LoVo (cell line): ENCODE measurements around the gene IRF2.
A peak's percentile ranks its signal among the peaks of the same experiment; 100 is the strongest.

Experiments used
- DNase-seq: peaks from one replicate; pipeline ENCODE4 v3.0.0-alpha.2; 2016; ENCODE audit warnings: low spot score

The IRF2 gene

GRCh38 chr4:184450743-184451535 is 23.4 kb downstream of the IRF2 start:
- no peak for DNase-seq

GRCh38 chr4:184450045-184450444 is 24.3 kb downstream of the IRF2 start:
- DNase-seq, result no peak

- peak; percentile 38 for DNase-seq
These were observed 25.5 kb downstream of the IRF2 start for GRCh38 chr4:184448821-184449220.

- no peak for DNase-seq
These were observed 26.2 kb downstream of the IRF2 start for GRCh38 chr4:184448141-184448540.

GRCh38 chr4:184447664-184448063 is 26.7 kb downstream of the IRF2 start:
- no peak for DNase-seq

- no peak for DNase-seq
These were observed 28.2 kb downstream of the IRF2 start for GRCh38 chr4:184446132-184446658.

GRCh38 chr4:184444953-184445309 is 29.4 kb downstream of the IRF2 start:
- DNase-seq, result no peak

GRCh38 chr4:184444215-184444952 is 30.0 kb downstream of the IRF2 start:
- DNase-seq, result no peak

- DNase-seq, result no peak
These were observed 31.0 kb downstream of the IRF2 start for GRCh38 chr4:184443318-184443717.

GRCh38 chr4:184442314-184442635 is 32.1 kb downstream of the IRF2 start:
- no peak for DNase-seq

- no peak for DNase-seq
These were observed 32.7 kb downstream of the IRF2 start for GRCh38 chr4:184441461-184442313.

GRCh38 chr4:184440595-184441358 is 33.6 kb downstream of the IRF2 start:
- DNase-seq, result no peak

GRCh38 chr4:184439856-184440594 is 34.3 kb downstream of the IRF2 start:
- DNase-seq, result no peak

GRCh38 chr4:184439386-184439785 is 35.0 kb downstream of the IRF2 start:
- no peak for DNase-seq

- DNase-seq, result no peak
These were observed 36.0 kb downstream of the IRF2 start for GRCh38 chr4:184438375-184438774.

GRCh38 chr4:184437565-184438265 is 36.6 kb downstream of the IRF2 start:
- DNase-seq, result no peak

- no peak for DNase-seq
These were observed 39.8 kb downstream of the IRF2 start for GRCh38 chr4:184434501-184435066.

GRCh38 chr4:184434021-184434420 is 40.3 kb downstream of the IRF2 start:
- no peak for DNase-seq

- no peak for DNase-seq
These were observed 41.0 kb downstream of the IRF2 start for GRCh38 chr4:184433258-184433892.
